Measurements from ENCODE around the gene GP5. TPM values are rescaled to one million over a fixed set of nuclear protein-coding genes. Genes with fewer than 3 reads are reported as not detected.

The GP5 gene
- total RNA-seq, 1 experiment from 2014 or later, result 0.15 TPM

GRCh38 chr3:194386648-194387047 lies 12.4 kb downstream of the GP5 start:
- Histone ChIP-seq H3K9ac (ENCODE audit: low read length) (no peak overlapping the region), H3K9me2 (ENCODE audit: insufficient read depth) (no peaks in the 10 kb centered on the region), H3K27ac (ENCODE audit: low read depth, low read length) (no peak overlapping the region), H3K36me3 (ENCODE audit: control insufficient read depth in 1 of 2, insufficient read depth in 2 of 2, low read length in 2 of 2) (no peaks in the 10 kb centered on the region), H4K20me1 (ENCODE audit: insufficient read depth) (no peaks in the 10 kb centered on the region), H2AFZ (ENCODE audit: low read depth, low read length, poor library complexity, severe bottlenecking) (no peak overlapping the region), H3K27me3 (ENCODE audit: insufficient read depth, low read length) (no peaks in the 10 kb centered on the region), H3K4me2 (ENCODE audit: low read length) (no peak overlapping the region), H3K79me2 (ENCODE audit: insufficient read depth, low read length) (no peaks in the 10 kb centered on the region), H3K4me3 (replicated peaks in 1 of 2; ENCODE audit: low read depth in 1 of 2, low read length in 2 of 2) (no peak overlapping the region), H3K4me1 (ENCODE audit: control insufficient read depth in 1 of 2, insufficient read depth in 2 of 2, low read length in 2 of 2) (peaks cover 0 to 1% of the 10 kb centered on the region in 2 experiments; a peak in 1 of 4 replicates), H3K9me3 (ENCODE audit: control insufficient read depth in 1 of 2, insufficient read depth in 1 of 2, low read depth in 1 of 2, low read length in 2 of 2) (peaks cover 0 to 6% of the 10 kb centered on the region in 2 experiments; a peak in 2 of 4 replicates)
- no TSS peak for BruUV-seq (replicated peaks)
- TF ChIP-seq EZH2phosphoT487 (IDR thresholded peaks at IDR 0.05; ENCODE audit: borderline replicate concordance) (no peak), CEBPB (IDR thresholded peaks at IDR 0.05; ENCODE audit: low read depth) (no peak), POLR2AphosphoS5 (IDR thresholded peaks at IDR 0.05; ENCODE audit: low read depth, low read length) (no peak), ZNF274 (IDR thresholded peaks at IDR 0.05; ENCODE audit: low read depth, low read length) (no peak), JUND (IDR thresholded peaks at IDR 0.05) (no peak), SP1 (IDR thresholded peaks at IDR 0.05; ENCODE audit: low read depth) (no peak), EGR1 (IDR thresholded peaks at IDR 0.05; ENCODE audit: low read depth) (no peak), ZBTB33 (IDR thresholded peaks at IDR 0.05; ENCODE audit: extremely low read depth, insufficient replicate concordance, low read length) (no peak), FOSL1 (IDR thresholded peaks at IDR 0.05; ENCODE audit: low read depth) (no peak), SRF (IDR thresholded peaks at IDR 0.05; ENCODE audit: low read depth) (no peak), ATF3 (IDR thresholded peaks at IDR 0.05) (no peak), TCF7L2 (IDR thresholded peaks at IDR 0.05; ENCODE audit: borderline replicate concordance, extremely low read depth, insufficient read depth, insufficient read length) (no peak), CBX3 (IDR thresholded peaks at IDR 0.05; ENCODE audit: low read depth) (no peak), YY1 (IDR thresholded peaks at IDR 0.05; ENCODE audit: extremely low read depth, insufficient replicate concordance, low read depth, low read length) (no peak), ELF1 (IDR thresholded peaks at IDR 0.05; ENCODE audit: borderline replicate concordance, low read depth) (no peak)
- ChIA-PET POLR2A (no interaction called here), CTCF (no interaction called here), RAD21 (ENCODE audit: low non-redundant PET in 1 of 2, low total read pairs in 2 of 2, uncharacterized antibody in 2 of 2, unreplicated experiment in 2 of 2) (no interaction called here)
- intact Hi-C loops (cut with micrococcal nuclease), result no loop called here
- DNase-seq (ENCODE audit: low read depth, low spot score), result no peak
- ATAC-seq, result no peak
